K562 (cell line): ENCODE measurements around the gene DIRAS1. TPM values are rescaled to one million over a fixed set of nuclear protein-coding genes. Genes with fewer than 3 reads are reported as not detected.

Experiments used
- ATAC-seq: fragments of 200-7000 bp; cut with Tn5 transposase; 3 replicates; pipeline ENCODE4 v1.9.1; 2020; ENCODE audit warnings: moderate library complexity
- BruUV-seq: library from RNA; stranded (reverse); fragments of 400-500 nt; replicated peaks from 2 replicates; lab custom pipeline; 2021; lab: Mats Ljungman, UMichigan
- CTCF ChIA-PET: fragments of 300-600 bp; formaldehyde crosslinking; extraction: SDS; loops from one replicate; lab custom pipeline; 2021; ENCODE audit warnings: low intra/inter-chr PET ratio; lab: Yijun Ruan, JAX
- POLR2A ChIA-PET: fragments of 300-600, 350-650 bp; sonication (Branson Sonifier 250); formaldehyde crosslinking; extraction: SDS; loops from one replicate; lab custom pipeline; 2021; ENCODE audit warnings: antibody characterized with exemption, inconsistent platforms; lab: Yijun Ruan, JAX
- DNase-seq, 4 experiments: peaks; one replicate each; pipeline versions ENCODE4 v3.0.0 to v3.0.0-alpha.2; 2011 to 2018; ENCODE audit warnings: low spot score in 3 of 4, mixed read lengths in 3 of 4; ENCODE audit errors: extremely low read depth in 1 of 4
- FAIRE-seq: peaks from 2 replicates; lab custom pipeline; 2011; peaks lifted over from hg19 to GRCh38; lab: Jason Lieb, UNC
- H2AFZ ChIP-seq: 2 replicates; pipeline ENCODE4 v1.6.0; 2011; ENCODE audit warnings: low read depth, low read length, control low read depth, inconsistent platforms
- H3K27ac ChIP-seq: fragments of 200-600 bp; 3 replicates; pipeline ENCODE4 v1.8.0; 2011; ENCODE audit warnings: low read depth, mild to moderate bottlenecking, control low read depth, inconsistent platforms, low read length, moderate library complexity, mixed read lengths; ENCODE audit errors: extremely low read depth
- H3K27me3 ChIP-seq, 2 experiments: fragments of 300-600 bp in 1 of 2; 2 replicates in 1 of 2; 3 replicates in 1 of 2; pipeline versions ENCODE4 v1.6.0 to v1.8.0; 2011; ENCODE audit warnings: inconsistent platforms in 2 of 2, low read length in 2 of 2, mild to moderate bottlenecking in 1 of 2, mixed read lengths in 1 of 2, moderate library complexity in 1 of 2; ENCODE audit not compliant: control insufficient read depth in 2 of 2, insufficient read depth in 2 of 2
- H3K36me3 ChIP-seq: fragments of 300-600 bp; 3 replicates; pipeline ENCODE4 v1.8.0; 2011; ENCODE audit warnings: mild to moderate bottlenecking, low read length, inconsistent platforms; ENCODE audit not compliant: control insufficient read depth, insufficient read depth
- H3K4me1 ChIP-seq, 2 experiments: fragments of 200-600 bp in 1 of 2; replicated peaks in 1 of 2; 2 replicates in 1 of 2; 3 replicates in 1 of 2; pipeline versions ENCODE4 v1.5.1 to v1.8.0; 2011; ENCODE audit warnings: inconsistent platforms in 2 of 2, low read length in 2 of 2, mild to moderate bottlenecking in 1 of 2, mixed read lengths in 1 of 2, moderate library complexity in 1 of 2; ENCODE audit not compliant: control insufficient read depth in 2 of 2, insufficient read depth in 2 of 2
- H3K4me2 ChIP-seq: 2 replicates; pipeline ENCODE4 v1.6.1; 2011; ENCODE audit warnings: low read length, control low read depth, inconsistent platforms, mixed read lengths; ENCODE audit not compliant: insufficient read depth
- H3K4me3 ChIP-seq: fragments of 200-600 bp; sonication (generic), shearing (Covaris generic); 2 replicates; pipeline ENCODE4 v1.5.1; 2016; ENCODE audit warnings: control low read depth, inconsistent platforms
- H3K79me2 ChIP-seq: fragments of 200-600 bp; 3 replicates; pipeline ENCODE4 v1.8.0; 2011; ENCODE audit warnings: low read length, inconsistent platforms; ENCODE audit not compliant: control insufficient read depth, insufficient read depth
- H3K9ac ChIP-seq, 2 experiments: 2 replicates each; pipeline versions ENCODE4 v1.6.0 to v1.6.1; 2011; ENCODE audit warnings: low read depth in 2 of 2, low read length in 2 of 2, control low read depth in 1 of 2, inconsistent platforms in 1 of 2, mild to moderate bottlenecking in 1 of 2, mixed read lengths in 1 of 2; ENCODE audit not compliant: insufficient read depth in 1 of 2
- H3K9me1 ChIP-seq: one replicate; pipeline ENCODE4 v1.6.0; 2011; ENCODE audit warnings: inconsistent platforms, mild to moderate bottlenecking, low read length, moderate library complexity; ENCODE audit not compliant: control insufficient read depth, insufficient read depth
- H3K9me3 ChIP-seq: replicated peaks from 2 replicates; pipeline ENCODE4 v1.5.1; 2011; ENCODE audit warnings: low read depth, low read length, inconsistent platforms; ENCODE audit not compliant: control insufficient read depth, insufficient read depth
- H4K20me1 ChIP-seq: replicated peaks from 2 replicates; pipeline ENCODE4 v1.6.1; 2011; ENCODE audit warnings: low read length, inconsistent platforms, mixed read lengths; ENCODE audit not compliant: control insufficient read depth, insufficient read depth
- RBFOX2 ChIP-seq: fragments of 200-400 bp; formaldehyde crosslinking; IDR thresholded peaks from 2 replicates; pipeline ENCODE4 v1.6.1; 2017; ENCODE audit warnings: low read depth, mild to moderate bottlenecking, low read length, moderate library complexity
- SIX5 ChIP-seq, 2 experiments: IDR thresholded peaks; 2 replicates each; pipeline ENCODE4 v1.6.1; 2011; ENCODE audit warnings: low read length in 2 of 2, borderline replicate concordance in 1 of 2, low read depth in 1 of 2, mild to moderate bottlenecking in 1 of 2, moderate library complexity in 1 of 2; ENCODE audit not compliant: insufficient read depth in 1 of 2
- SMAD2 ChIP-seq: fragments of 150-350 bp; IDR thresholded peaks from 2 replicates; pipeline ENCODE4 v1.6.1; 2014; ENCODE audit warnings: low read depth, mild to moderate bottlenecking, low read length
- SRSF9 ChIP-seq: fragments of 200-400 bp; formaldehyde crosslinking; IDR thresholded peaks from 2 replicates; pipeline ENCODE4 v1.6.1; 2017; ENCODE audit warnings: low read depth, low read length, borderline replicate concordance
- ZBTB43 ChIP-seq: sonication (generic); formaldehyde crosslinking; IDR thresholded peaks from 2 replicates; pipeline ENCODE4 v1.8.0; 2023; ENCODE audit warnings: mild to moderate bottlenecking, missing genetic modification reagents
- WGBS: fragments of 100-300 bp; shearing (Covaris generic); methylation state at CpG from one replicate; pipeline ENCODE4 v1.1.6; 2016; ENCODE audit warnings: low coverage, mixed read lengths; ENCODE audit not compliant: insufficient coverage; ENCODE audit errors: missing lambda C conversion rate; 5-methylcytosine and 5-hydroxymethylcytosine counted together
- in situ Hi-C: fragments of 300-500 bp; cut with MboI; formaldehyde crosslinking; loops from 4 replicates; pipeline ENCODE4 v1.15.0; 2018; ENCODE audit warnings: inconsistent platforms, mixed read lengths
- intact Hi-C: fragments of 100-400 bp; cut with micrococcal nuclease; formaldehyde crosslinking; loops from 2 replicates; pipeline ENCODE4 v1.14.2; 2022
- polyA plus RNA-seq, 8 experiments: library from polyadenylated mRNA; depleted of rRNA in 4 of 8; stranded (reverse) in 5 of 8; unstranded in 3 of 8; fragments of >200 nt; fragmentation: Nextera tagmentation in 2 of 8; fragmentation: Illumina TruSeq in 1 of 8; extraction: Ambion mirVana in 2 of 8; extraction: Trizol in 1 of 8; gene quantifications; 2 replicates each; pipeline versions ENCODE4 v1.2.1 to v1.2.3, GENCODE V29; 2011 to 2014; ENCODE audit warnings: inconsistent platforms in 1 of 8, missing spikeins in 1 of 8
- total RNA-seq, 7 experiments: library from RNA; depleted of rRNA in 6 of 7; stranded (reverse); fragments of >200 nt in 6 of 7; fragmentation: Illumina TruSeq in 2 of 7; extraction: Trizol in 2 of 7; gene quantifications; 2 replicates each; pipeline versions ENCODE4 v1.2.1 to v1.2.3, GENCODE V29; 2011 to 2021; ENCODE audit warnings: low replicate concordance in 1 of 7
- TF ChIP-seq, protein P1 (sequence below): fragments of 250-450 bp; sonication (Bioruptor Pico); IDR thresholded peaks from 2 replicates; pipeline ENCODE4 v1.8.0; 2022; ENCODE audit warnings: moderate library complexity, mild to moderate bottlenecking, inconsistent platforms

Gene DIRAS1
- total and polyA plus RNA-seq, 9 of the 15 experiments (the other 6 are each of a cell fraction or from before 2014, with no cell fraction given): 0.11 to 12.0 (median 2.9) TPM

DNA sequence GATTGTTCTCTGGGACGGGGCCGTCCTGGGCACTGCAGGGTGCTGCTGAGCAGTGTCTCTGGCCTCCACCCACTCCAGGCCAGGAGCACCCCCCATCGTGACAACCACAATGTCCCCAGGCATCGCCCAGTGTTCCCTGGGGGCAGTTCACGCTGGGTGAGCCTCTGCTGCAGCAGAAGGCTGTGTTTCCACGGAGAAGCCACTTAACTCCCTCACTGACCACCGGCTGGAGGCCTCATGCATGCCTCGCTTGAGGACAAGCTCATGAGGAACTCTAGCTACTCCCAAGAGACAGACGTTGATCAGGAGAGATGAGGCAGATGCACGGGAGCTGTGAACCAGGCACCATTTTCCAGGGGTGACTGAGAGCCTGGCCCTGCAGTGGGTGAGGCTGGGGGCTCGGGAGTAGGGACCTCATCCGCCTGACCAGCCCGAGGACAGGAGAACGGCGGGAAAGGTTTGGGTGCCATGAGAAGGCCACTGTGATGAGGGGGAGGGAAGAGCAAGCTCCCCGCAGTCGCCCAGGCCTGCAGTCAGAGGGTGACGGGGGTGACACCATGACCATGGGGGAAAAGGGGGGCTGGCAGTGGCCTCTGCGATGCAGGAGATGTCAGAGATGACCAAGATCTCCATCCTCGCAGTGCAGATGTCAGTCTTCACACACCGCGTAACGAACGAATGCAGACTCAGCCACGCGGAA, 13.6 kb upstream of the DIRAS1 start:
- Histone ChIP-seq H3K79me2 (peaks cover 47% of the 10 kb centered on the region), H2AFZ (no peak overlapping the region), H3K36me3 (peaks cover 69% of the 10 kb centered on the region), H3K9ac (no peak overlapping the region; a peak in 1 of 4 replicates), H3K4me3 (no peak overlapping the region), H3K9me3 (peaks cover 6% of the 10 kb centered on the region; the same call in 1 of the 2 replicates), H3K27ac (no peak overlapping the region; the same call in 2 of the 3 replicates), H3K27me3 (no peaks in the 10 kb centered on the region), H4K20me1 (peaks cover 23% of the 10 kb centered on the region), H3K4me2 (no peak overlapping the region), H3K4me1 (peaks cover 5 to 46% of the 10 kb centered on the region in 2 experiments; a peak in 3 of 5 replicates), H3K9me1 (no peaks in the 10 kb centered on the region)
- DNase-seq (no peak), FAIRE-seq (no peak), ATAC-seq (no peak)
- WGBS: 93% methylated on average over 22 of the region's 26 CpGs
- ChIA-PET POLR2A (interaction anchor here (0.8 to 1.3 kb wide), 4 partner anchors 9 to 394 kb away, joined by 3 to 5 read pairs (median 4); no protein-coding TSS in a partner anchor), CTCF (no interaction called here)
- in situ Hi-C loops: no loop called here
- no TSS peak for BruUV-seq
- intact Hi-C loops: no loop called here
- TF ChIP-seq, protein P1, sequence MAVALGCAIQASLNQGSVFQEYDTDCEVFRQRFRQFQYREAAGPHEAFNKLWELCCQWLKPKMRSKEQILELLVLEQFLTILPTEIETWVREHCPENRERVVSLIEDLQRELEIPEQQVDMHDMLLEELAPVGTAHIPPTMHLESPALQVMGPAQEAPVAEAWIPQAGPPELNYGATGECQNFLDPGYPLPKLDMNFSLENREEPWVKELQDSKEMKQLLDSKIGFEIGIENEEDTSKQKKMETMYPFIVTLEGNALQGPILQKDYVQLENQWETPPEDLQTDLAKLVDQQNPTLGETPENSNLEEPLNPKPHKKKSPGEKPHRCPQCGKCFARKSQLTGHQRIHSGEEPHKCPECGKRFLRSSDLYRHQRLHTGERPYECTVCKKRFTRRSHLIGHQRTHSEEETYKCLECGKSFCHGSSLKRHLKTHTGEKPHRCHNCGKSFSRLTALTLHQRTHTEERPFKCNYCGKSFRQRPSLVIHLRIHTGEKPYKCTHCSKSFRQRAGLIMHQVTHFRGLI: no peak
- TF ChIP-seq SMAD2 (no peak), RBFOX2 (peak; percentile 62), ZBTB43 (CRISPR knock-in tag) (no peak), SRSF9 (no peak), SIX5 (IDR thresholded peaks at IDR 0.05; ENCODE audit: borderline replicate concordance in 1 of 2, insufficient read depth in 1 of 2, low read depth in 1 of 2, low read length in 2 of 2) (no peak)
